Measurements from ENCODE around the gene HOXA10.

Gene HOXA10

DNA sequence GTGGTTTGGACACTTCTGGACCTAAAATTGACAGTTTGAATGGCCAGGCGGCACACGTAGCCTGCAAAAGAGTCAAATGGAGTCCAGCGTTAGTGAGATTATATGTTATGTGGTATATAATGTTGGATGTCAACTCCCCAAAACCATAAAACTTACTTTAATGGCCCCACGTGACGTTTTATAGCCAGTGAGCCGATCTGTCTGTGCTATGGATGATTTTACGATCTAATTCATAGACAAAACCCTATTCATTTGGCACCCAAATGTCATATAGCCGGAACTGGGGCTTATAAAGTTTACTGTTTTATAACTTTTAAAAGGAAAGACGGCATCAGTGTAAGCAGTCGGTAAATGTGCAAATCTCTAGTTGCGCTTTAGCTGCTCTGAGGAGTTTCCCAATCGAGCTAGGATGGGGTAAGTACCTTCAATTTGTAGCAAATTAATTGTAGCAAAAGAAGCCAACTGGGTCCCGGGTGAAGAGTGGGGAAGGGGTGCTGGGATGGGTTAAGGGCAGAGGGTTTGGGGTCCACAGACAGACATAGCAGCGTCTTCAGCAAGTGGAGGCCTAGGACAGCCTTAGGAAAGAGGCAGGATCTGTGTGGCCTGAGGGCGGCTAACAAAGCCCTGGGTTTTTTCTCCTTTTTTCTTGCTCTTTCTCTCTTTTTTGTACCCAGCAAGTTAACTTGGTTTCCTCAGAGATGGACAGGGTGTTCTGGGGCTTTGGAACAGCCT, 33.8 kb downstream of the HOXA10 start:
- H3K4me3 ChIP-seq (ENCODE audit: low read length): no peak overlapping the region

GRCh38 chr7:27139334-27140125, 34.6 kb downstream of the HOXA10 start:
- Histone ChIP-seq H3K4me3 (ENCODE audit: low read length) (no peak overlapping the region), H3K4me1 (ENCODE audit: insufficient read depth, low read length) (no peaks in the 10 kb centered on the region), H3K27me3 (ENCODE audit: insufficient read depth, low read length) (peaks cover 100% of the 10 kb centered on the region), H3K27ac (ENCODE audit: low read length) (no peak overlapping the region), H3K36me3 (ENCODE audit: insufficient read depth, low read depth, low read length) (no peaks in the 10 kb centered on the region), H3K9me3 (ENCODE audit: insufficient read depth, low read depth, low read length) (peaks cover 5% of the 10 kb centered on the region; the same call in 1 of the 2 replicates), H3K9ac (ENCODE audit: low read depth, low read length) (no peak overlapping the region)

More for the DNA sequence above, 33.8 kb downstream of the HOXA10 start:
- Histone ChIP-seq H3K36me3 (ENCODE audit: insufficient read depth, low read depth, low read length) (no peaks in the 10 kb centered on the region), H3K4me1 (ENCODE audit: insufficient read depth, low read length) (no peaks in the 10 kb centered on the region), H3K9me3 (ENCODE audit: insufficient read depth, low read depth, low read length) (peaks cover 5% of the 10 kb centered on the region; the same call in 1 of the 2 replicates), H3K27me3 (ENCODE audit: insufficient read depth, low read length) (peaks cover 100% of the 10 kb centered on the region), H3K27ac (ENCODE audit: low read length) (no peak overlapping the region), H3K9ac (ENCODE audit: low read depth, low read length) (no peak overlapping the region)

- peaks cover 100% of the 10 kb centered on the region for H3K27me3 ChIP-seq (ENCODE audit: insufficient read depth, low read length)
- no peak overlapping the region for H3K4me3 ChIP-seq (ENCODE audit: low read length)
Measured at GRCh38 chr7:27138985-27139333, 35.2 kb downstream of the HOXA10 start.

DNA sequence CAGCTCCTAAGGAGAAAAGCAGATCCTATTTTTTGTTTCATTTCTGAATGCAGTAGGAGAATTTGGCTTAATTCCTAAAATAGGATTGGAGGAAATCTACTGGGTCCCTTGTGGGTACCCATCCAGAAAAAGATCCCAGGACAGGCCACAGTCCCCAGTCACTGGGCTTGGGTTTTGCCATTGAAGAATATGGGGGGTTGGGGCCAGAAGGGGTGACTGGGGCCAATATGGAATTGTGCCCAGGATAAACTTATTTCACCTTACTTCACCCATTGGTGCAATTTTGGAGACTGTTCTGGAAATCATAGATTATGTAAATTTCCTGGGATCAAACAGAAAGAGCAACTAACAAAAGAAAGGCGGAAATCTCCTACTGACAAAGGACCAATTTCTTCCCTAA, 35.6 kb downstream of the HOXA10 start:
- H3K36me3 ChIP-seq (ENCODE audit: insufficient read depth, low read depth, low read length): no peaks in the 10 kb centered on the region
- H3K4me1 ChIP-seq (ENCODE audit: insufficient read depth, low read length): no peaks in the 10 kb centered on the region
- H3K27me3 ChIP-seq (ENCODE audit: insufficient read depth, low read length): peaks cover 100% of the 10 kb centered on the region
- H3K4me3 ChIP-seq (ENCODE audit: low read length): no peak overlapping the region
- H3K9me3 ChIP-seq (ENCODE audit: insufficient read depth, low read depth, low read length): peaks cover 5% of the 10 kb centered on the region; the same call in 1 of the 2 replicates
- H3K9ac ChIP-seq (ENCODE audit: low read depth, low read length): no peak overlapping the region
- H3K27ac ChIP-seq (ENCODE audit: low read length): no peak overlapping the region

More at GRCh38 chr7:27138985-27139333, 35.2 kb downstream of the HOXA10 start:
- Histone ChIP-seq H3K4me1 (ENCODE audit: insufficient read depth, low read length) (no peaks in the 10 kb centered on the region), H3K9ac (ENCODE audit: low read depth, low read length) (no peak overlapping the region), H3K9me3 (ENCODE audit: insufficient read depth, low read depth, low read length) (peaks cover 5% of the 10 kb centered on the region; the same call in 1 of the 2 replicates), H3K27ac (ENCODE audit: low read length) (no peak overlapping the region), H3K36me3 (ENCODE audit: insufficient read depth, low read depth, low read length) (no peaks in the 10 kb centered on the region)

DNA sequence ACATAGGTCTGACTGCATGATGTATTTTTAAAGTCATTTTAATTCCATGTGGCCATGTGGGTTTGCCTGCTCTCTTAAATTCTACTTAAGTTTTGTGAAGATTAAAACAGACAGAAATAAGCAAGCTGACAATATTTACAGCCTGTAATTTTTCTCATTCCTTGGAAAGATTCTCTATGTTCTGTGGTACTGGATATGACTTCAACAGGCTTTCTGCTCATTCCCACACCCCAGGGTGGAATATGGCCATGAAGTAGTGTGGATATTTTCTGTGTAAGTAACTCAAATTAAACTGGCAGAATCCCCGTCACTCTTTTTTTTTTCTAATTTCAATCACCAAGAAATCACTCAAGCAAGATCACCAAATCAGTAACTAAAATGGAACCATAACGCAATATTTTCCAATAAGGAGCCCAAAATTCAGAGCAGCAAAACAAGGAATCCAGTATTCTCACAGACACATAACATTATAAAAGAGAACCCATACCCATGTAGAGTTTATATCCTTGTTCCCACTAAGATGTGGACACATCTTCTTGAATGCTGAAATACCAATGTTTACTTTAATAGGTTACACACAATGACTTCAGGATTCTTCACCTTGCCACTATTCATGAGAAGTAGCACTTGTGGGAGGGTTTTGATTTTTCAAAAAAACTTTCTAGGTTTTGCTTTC, 36.3 kb downstream of the HOXA10 start:
- no peaks in the 10 kb centered on the region for H3K4me1 ChIP-seq (ENCODE audit: insufficient read depth, low read length)
- peaks cover 100% of the 10 kb centered on the region for H3K27me3 ChIP-seq (ENCODE audit: insufficient read depth, low read length)

GRCh38 chr7:27134392-27134791, 39.7 kb downstream of the HOXA10 start:
- Histone ChIP-seq H3K27me3 (ENCODE audit: insufficient read depth, low read length) (peaks cover 100% of the 10 kb centered on the region), H3K4me3 (ENCODE audit: low read length) (no peak overlapping the region), H3K36me3 (ENCODE audit: insufficient read depth, low read depth, low read length) (no peaks in the 10 kb centered on the region), H3K4me1 (ENCODE audit: insufficient read depth, low read length) (no peaks in the 10 kb centered on the region), H3K27ac (ENCODE audit: low read length) (no peak overlapping the region), H3K9me3 (ENCODE audit: insufficient read depth, low read depth, low read length) (peaks cover 2% of the 10 kb centered on the region; the same call in 1 of the 2 replicates), H3K9ac (ENCODE audit: low read depth, low read length) (no peak overlapping the region)

More for the DNA sequence above, 36.3 kb downstream of the HOXA10 start:
- Histone ChIP-seq H3K36me3 (ENCODE audit: insufficient read depth, low read depth, low read length) (no peaks in the 10 kb centered on the region), H3K9ac (ENCODE audit: low read depth, low read length) (no peak overlapping the region), H3K4me3 (ENCODE audit: low read length) (no peak overlapping the region), H3K9me3 (ENCODE audit: insufficient read depth, low read depth, low read length) (peaks cover 5% of the 10 kb centered on the region; the same call in 1 of the 2 replicates), H3K27ac (ENCODE audit: low read length) (no peak overlapping the region)

GRCh38 chr7:27133409-27134231, 40.5 kb downstream of the HOXA10 start:
- Histone ChIP-seq H3K9ac (ENCODE audit: low read depth, low read length) (no peak overlapping the region), H3K4me1 (ENCODE audit: insufficient read depth, low read length) (no peaks in the 10 kb centered on the region), H3K4me3 (ENCODE audit: low read length) (no peak overlapping the region), H3K27ac (ENCODE audit: low read length) (no peak overlapping the region), H3K36me3 (ENCODE audit: insufficient read depth, low read depth, low read length) (no peaks in the 10 kb centered on the region), H3K27me3 (ENCODE audit: insufficient read depth, low read length) (peaks cover 100% of the 10 kb centered on the region), H3K9me3 (ENCODE audit: insufficient read depth, low read depth, low read length) (peaks cover 8% of the 10 kb centered on the region; the same call in 1 of the 2 replicates)

- H3K36me3 ChIP-seq (ENCODE audit: insufficient read depth, low read depth, low read length): no peaks in the 10 kb centered on the region
- no peaks in the 10 kb centered on the region for H3K4me1 ChIP-seq (ENCODE audit: insufficient read depth, low read length)
- no peak overlapping the region for H3K4me3 ChIP-seq (ENCODE audit: low read length)
- peaks cover 8% of the 10 kb centered on the region; the same call in 1 of the 2 replicates for H3K9me3 ChIP-seq (ENCODE audit: insufficient read depth, low read depth, low read length)
- no peak overlapping the region for H3K27ac ChIP-seq (ENCODE audit: low read length)
- no peak overlapping the region for H3K9ac ChIP-seq (ENCODE audit: low read depth, low read length)
- H3K27me3 ChIP-seq (ENCODE audit: insufficient read depth, low read length): peaks cover 100% of the 10 kb centered on the region
Measured at GRCh38 chr7:27132978-27133377, 41.1 kb downstream of the HOXA10 start.

GRCh38 chr7:27132214-27132613, 41.9 kb downstream of the HOXA10 start:
- Histone ChIP-seq H3K9me3 (ENCODE audit: insufficient read depth, low read depth, low read length) (peaks cover 8% of the 10 kb centered on the region; the same call in 1 of the 2 replicates), H3K4me3 (ENCODE audit: low read length) (no peak overlapping the region), H3K27me3 (ENCODE audit: insufficient read depth, low read length) (peaks cover 100% of the 10 kb centered on the region), H3K36me3 (ENCODE audit: insufficient read depth, low read depth, low read length) (no peaks in the 10 kb centered on the region), H3K9ac (ENCODE audit: low read depth, low read length) (no peak overlapping the region), H3K27ac (ENCODE audit: low read length) (no peak overlapping the region), H3K4me1 (ENCODE audit: insufficient read depth, low read length) (no peaks in the 10 kb centered on the region)

DNA sequence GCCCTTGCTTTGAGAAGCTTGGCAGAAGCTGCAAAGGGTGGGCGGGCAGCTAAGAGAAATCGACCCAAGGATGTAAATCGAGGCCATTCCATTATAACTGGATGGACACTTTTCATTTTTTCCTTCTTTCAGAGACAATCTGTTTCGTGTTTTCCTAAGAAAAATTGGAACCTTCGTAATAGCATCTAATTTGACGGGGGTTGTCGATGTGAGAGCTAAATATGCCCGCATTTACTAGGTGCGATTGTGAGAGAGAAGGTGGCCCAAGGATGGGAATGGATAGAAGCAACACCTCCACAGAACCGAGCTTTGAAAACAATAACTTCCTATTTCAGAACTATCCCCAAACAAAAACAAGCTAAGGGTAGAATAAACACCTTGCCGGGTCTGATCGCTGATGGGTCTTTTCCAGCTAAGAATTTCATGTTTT, 42.7 kb downstream of the HOXA10 start:
- H3K4me1 ChIP-seq (ENCODE audit: insufficient read depth, low read length): no peaks in the 10 kb centered on the region
- no peaks in the 10 kb centered on the region for H3K36me3 ChIP-seq (ENCODE audit: insufficient read depth, low read depth, low read length)
- peak overlapping the region; percentile 57; the same call in 1 of the 2 replicates for H3K4me3 ChIP-seq (ENCODE audit: low read length)
- H3K27me3 ChIP-seq (ENCODE audit: insufficient read depth, low read length): peaks cover 100% of the 10 kb centered on the region
- H3K9me3 ChIP-seq (ENCODE audit: insufficient read depth, low read depth, low read length): peaks cover 8% of the 10 kb centered on the region; the same call in 1 of the 2 replicates
- H3K27ac ChIP-seq (ENCODE audit: low read length): no peak overlapping the region
- H3K9ac ChIP-seq (ENCODE audit: low read depth, low read length): no peak overlapping the region
